K562 (cell line): ENCODE measurements around the gene ARHGAP30. TPM values are rescaled to one million over a fixed set of nuclear protein-coding genes. Genes with fewer than 3 reads are reported as not detected.

Experiments used
- ATAC-seq: fragments of 200-7000 bp; cut with Tn5 transposase; 3 replicates; pipeline ENCODE4 v1.9.1; 2020; ENCODE audit warnings: moderate library complexity
- BruUV-seq: library from RNA; stranded (reverse); fragments of 400-500 nt; replicated peaks from 2 replicates; lab custom pipeline; 2021; lab: Mats Ljungman, UMichigan
- CTCF ChIA-PET: fragments of 300-600 bp; formaldehyde crosslinking; extraction: SDS; loops from one replicate; lab custom pipeline; 2021; ENCODE audit warnings: low intra/inter-chr PET ratio; lab: Yijun Ruan, JAX
- POLR2A ChIA-PET: fragments of 300-600, 350-650 bp; sonication (Branson Sonifier 250); formaldehyde crosslinking; extraction: SDS; loops from one replicate; lab custom pipeline; 2021; ENCODE audit warnings: antibody characterized with exemption, inconsistent platforms; lab: Yijun Ruan, JAX
- DNase-seq, 4 experiments: peaks; one replicate each; pipeline versions ENCODE4 v3.0.0 to v3.0.0-alpha.2; 2011 to 2018; ENCODE audit warnings: low spot score in 3 of 4, mixed read lengths in 3 of 4; ENCODE audit errors: extremely low read depth in 1 of 4
- FAIRE-seq: peaks from 2 replicates; lab custom pipeline; 2011; peaks lifted over from hg19 to GRCh38; lab: Jason Lieb, UNC
- H2AFZ ChIP-seq: 2 replicates; pipeline ENCODE4 v1.6.0; 2011; ENCODE audit warnings: low read depth, low read length, control low read depth, inconsistent platforms
- H3K27ac ChIP-seq: fragments of 200-600 bp; 3 replicates; pipeline ENCODE4 v1.8.0; 2011; ENCODE audit warnings: low read depth, mild to moderate bottlenecking, control low read depth, inconsistent platforms, low read length, moderate library complexity, mixed read lengths; ENCODE audit errors: extremely low read depth
- H3K27me3 ChIP-seq, 2 experiments: fragments of 300-600 bp in 1 of 2; 2 replicates in 1 of 2; 3 replicates in 1 of 2; pipeline versions ENCODE4 v1.6.0 to v1.8.0; 2011; ENCODE audit warnings: inconsistent platforms in 2 of 2, low read length in 2 of 2, mild to moderate bottlenecking in 1 of 2, mixed read lengths in 1 of 2, moderate library complexity in 1 of 2; ENCODE audit not compliant: control insufficient read depth in 2 of 2, insufficient read depth in 2 of 2
- H3K36me3 ChIP-seq: fragments of 300-600 bp; 3 replicates; pipeline ENCODE4 v1.8.0; 2011; ENCODE audit warnings: mild to moderate bottlenecking, low read length, inconsistent platforms; ENCODE audit not compliant: control insufficient read depth, insufficient read depth
- H3K4me1 ChIP-seq, 2 experiments: fragments of 200-600 bp in 1 of 2; replicated peaks in 1 of 2; 2 replicates in 1 of 2; 3 replicates in 1 of 2; pipeline versions ENCODE4 v1.5.1 to v1.8.0; 2011; ENCODE audit warnings: inconsistent platforms in 2 of 2, low read length in 2 of 2, mild to moderate bottlenecking in 1 of 2, mixed read lengths in 1 of 2, moderate library complexity in 1 of 2; ENCODE audit not compliant: control insufficient read depth in 2 of 2, insufficient read depth in 2 of 2
- H3K4me2 ChIP-seq: 2 replicates; pipeline ENCODE4 v1.6.1; 2011; ENCODE audit warnings: low read length, control low read depth, inconsistent platforms, mixed read lengths; ENCODE audit not compliant: insufficient read depth
- H3K4me3 ChIP-seq: fragments of 200-600 bp; sonication (generic), shearing (Covaris generic); 2 replicates; pipeline ENCODE4 v1.5.1; 2016; ENCODE audit warnings: control low read depth, inconsistent platforms
- H3K79me2 ChIP-seq: fragments of 200-600 bp; 3 replicates; pipeline ENCODE4 v1.8.0; 2011; ENCODE audit warnings: low read length, inconsistent platforms; ENCODE audit not compliant: control insufficient read depth, insufficient read depth
- H3K9ac ChIP-seq, 2 experiments: 2 replicates each; pipeline versions ENCODE4 v1.6.0 to v1.6.1; 2011; ENCODE audit warnings: low read depth in 2 of 2, low read length in 2 of 2, control low read depth in 1 of 2, inconsistent platforms in 1 of 2, mild to moderate bottlenecking in 1 of 2, mixed read lengths in 1 of 2; ENCODE audit not compliant: insufficient read depth in 1 of 2
- H3K9me1 ChIP-seq: one replicate; pipeline ENCODE4 v1.6.0; 2011; ENCODE audit warnings: inconsistent platforms, mild to moderate bottlenecking, low read length, moderate library complexity; ENCODE audit not compliant: control insufficient read depth, insufficient read depth
- H3K9me3 ChIP-seq: replicated peaks from 2 replicates; pipeline ENCODE4 v1.5.1; 2011; ENCODE audit warnings: low read depth, low read length, inconsistent platforms; ENCODE audit not compliant: control insufficient read depth, insufficient read depth
- H4K20me1 ChIP-seq: replicated peaks from 2 replicates; pipeline ENCODE4 v1.6.1; 2011; ENCODE audit warnings: low read length, inconsistent platforms, mixed read lengths; ENCODE audit not compliant: control insufficient read depth, insufficient read depth
- ERF ChIP-seq: fragments of 450-650 bp; formaldehyde crosslinking; IDR thresholded peaks from 2 replicates; pipeline ENCODE4 v1.4.0; 2020; ENCODE audit warnings: mild to moderate bottlenecking, mixed read lengths
- FOXP4 ChIP-seq: sonication (generic); formaldehyde crosslinking; IDR thresholded peaks from 2 replicates; pipeline ENCODE4 v1.8.0; 2022; ENCODE audit warnings: mild to moderate bottlenecking, missing genetic modification reagents, borderline replicate concordance
- HCFC1 ChIP-seq: IDR thresholded peaks from 2 replicates; pipeline ENCODE4 v1.6.1; 2012; ENCODE audit warnings: low read depth, low read length, improper control_type of control experiment
- HMGN3 ChIP-seq: IDR thresholded peaks from 2 replicates; pipeline ENCODE4 v1.6.1; 2011; ENCODE audit warnings: borderline replicate concordance, low read depth, mild to moderate bottlenecking, mixed read lengths, low read length; ENCODE audit not compliant: insufficient read length; ENCODE audit errors: extremely low read depth
- HSF4 ChIP-seq: fragments of 250-450 bp; sonication (Bioruptor Pico); IDR thresholded peaks from 2 replicates; pipeline ENCODE4 v2.1.2; 2022; ENCODE audit warnings: mild to moderate bottlenecking, moderate library complexity, borderline replicate concordance
- KLF16 ChIP-seq: IDR thresholded peaks from 2 replicates; pipeline ENCODE4 v1.6.1; 2016; ENCODE audit warnings: antibody characterized with exemption
- POLR2AphosphoS2 ChIP-seq: IDR thresholded peaks from 2 replicates; pipeline ENCODE4 v1.6.1; 2012; ENCODE audit warnings: low read length, improper control_type of control experiment
- SMAD2 ChIP-seq: fragments of 150-350 bp; IDR thresholded peaks from 2 replicates; pipeline ENCODE4 v1.6.1; 2014; ENCODE audit warnings: low read depth, mild to moderate bottlenecking, low read length
- SMARCA4 ChIP-seq: fragments of 450-650 bp; IDR thresholded peaks from 2 replicates; pipeline ENCODE4 v1.6.1; 2016
- SRSF7 ChIP-seq: fragments of 200-400 bp; formaldehyde crosslinking; optimal IDR thresholded peaks from 2 replicates; pipeline ENCODE3; 2017; ENCODE audit warnings: mild to moderate bottlenecking, low read depth, low read length
- TARDBP ChIP-seq: fragments of 450-650 bp; IDR thresholded peaks from 2 replicates; pipeline ENCODE4 v1.6.1; 2016
- ZNF764 ChIP-seq: fragments of 250-450 bp; sonication (Bioruptor Pico); IDR thresholded peaks from 2 replicates; pipeline ENCODE4 v1.4.0; 2020; ENCODE audit warnings: low read depth, mild to moderate bottlenecking, moderate library complexity
- ZNF785 ChIP-seq: fragments of 250-450 bp; sonication (Bioruptor Pico); IDR thresholded peaks from 2 replicates; pipeline ENCODE4 v1.4.0; 2020; ENCODE audit warnings: mild to moderate bottlenecking
- WGBS: fragments of 100-300 bp; shearing (Covaris generic); methylation state at CpG from one replicate; pipeline ENCODE4 v1.1.6; 2016; ENCODE audit warnings: low coverage, mixed read lengths; ENCODE audit not compliant: insufficient coverage; ENCODE audit errors: missing lambda C conversion rate; 5-methylcytosine and 5-hydroxymethylcytosine counted together
- in situ Hi-C: fragments of 300-500 bp; cut with MboI; formaldehyde crosslinking; loops from 4 replicates; pipeline ENCODE4 v1.15.0; 2018; ENCODE audit warnings: inconsistent platforms, mixed read lengths
- intact Hi-C: fragments of 100-400 bp; cut with micrococcal nuclease; formaldehyde crosslinking; loops from 2 replicates; pipeline ENCODE4 v1.14.2; 2022
- polyA plus RNA-seq, 8 experiments: library from polyadenylated mRNA; depleted of rRNA in 4 of 8; stranded (reverse) in 5 of 8; unstranded in 3 of 8; fragments of >200 nt; fragmentation: Nextera tagmentation in 2 of 8; fragmentation: Illumina TruSeq in 1 of 8; extraction: Ambion mirVana in 2 of 8; extraction: Trizol in 1 of 8; gene quantifications; 2 replicates each; pipeline versions ENCODE4 v1.2.1 to v1.2.3, GENCODE V29; 2011 to 2014; ENCODE audit warnings: inconsistent platforms in 1 of 8, missing spikeins in 1 of 8
- total RNA-seq, 7 experiments: library from RNA; depleted of rRNA in 6 of 7; stranded (reverse); fragments of >200 nt in 6 of 7; fragmentation: Illumina TruSeq in 2 of 7; extraction: Trizol in 2 of 7; gene quantifications; 2 replicates each; pipeline versions ENCODE4 v1.2.1 to v1.2.3, GENCODE V29; 2011 to 2021; ENCODE audit warnings: low replicate concordance in 1 of 7
- TF ChIP-seq, protein P1 (sequence below): sonication (generic); formaldehyde crosslinking; IDR thresholded peaks from 2 replicates; pipeline ENCODE4 v1.8.0; 2022; ENCODE audit warnings: mild to moderate bottlenecking, missing genetic modification reagents
- TF ChIP-seq, protein P2 (sequence below): fragments of 250-450 bp; sonication (Bioruptor Pico); IDR thresholded peaks from 2 replicates; pipeline ENCODE4 v1.5.0; 2020; ENCODE audit warnings: mild to moderate bottlenecking, borderline replicate concordance
- TF ChIP-seq, protein P3 (sequence below): fragments of 450-650 bp; IDR thresholded peaks from 2 replicates; pipeline ENCODE4 v1.6.1; 2016; ENCODE audit warnings: antibody characterized with exemption

Gene ARHGAP30
- total and polyA plus RNA-seq, 9 of the 15 experiments (the other 6 are each of a cell fraction or from before 2014, with no cell fraction given) = 0.01 to 0.73 (median 0.12) TPM

GRCh38 chr1:161111117-161111516 is 41.4 kb upstream of the ARHGAP30 start:
- no peaks in the 10 kb centered on the region for H3K27me3 ChIP-seq
- FAIRE-seq (no peak), ATAC-seq (no peak), DNase-seq (no peak)
- no peak overlapping the region for H3K27ac ChIP-seq
- no peak overlapping the region for H3K4me2 ChIP-seq
- ChIA-PET POLR2A (interaction anchor here (1.4 kb wide), 1 partner anchor 11 kb away, joined by 5 read pairs; no protein-coding TSS in a partner anchor), CTCF (interaction anchor here (0.6 kb wide), 1 partner anchor 110 kb away, joined by 3 read pairs; no protein-coding TSS in a partner anchor)
- H3K36me3 ChIP-seq = peaks cover 82% of the 10 kb centered on the region
- 93% methylated on average over 3 of the region's 3 CpGs for WGBS
- peaks cover 4 to 26% of the 10 kb centered on the region in 2 experiments for H3K4me1 ChIP-seq
- H4K20me1 ChIP-seq = no peaks in the 10 kb centered on the region; the same call in 1 of the 2 replicates
- no TSS peak for BruUV-seq
- no peaks in the 10 kb centered on the region for H3K9me3 ChIP-seq
- H3K4me3 ChIP-seq = no peak overlapping the region
- no peak overlapping the region for H3K9ac ChIP-seq
- in situ Hi-C loops = no loop called here
- H2AFZ ChIP-seq = no peak overlapping the region
- peaks cover 95% of the 10 kb centered on the region for H3K79me2 ChIP-seq
- H3K9me1 ChIP-seq = no peaks in the 10 kb centered on the region
- intact Hi-C loops = no loop called here
- TF ChIP-seq SMAD2 (no peak), POLR2AphosphoS2 (no peak), KLF16 (no peak), SRSF7 (no peak), ERF (CRISPR knock-in tag) (no peak), HCFC1 (no peak), ZNF785 (no peak), HSF4 (CRISPR knock-in tag) (no peak), TARDBP (no peak), ZNF764 (CRISPR knock-in tag) (no peak), HMGN3 (no peak), FOXP4 (CRISPR knock-in tag) (no peak), SMARCA4 (no peak)
- TF ChIP-seq, protein P1, sequence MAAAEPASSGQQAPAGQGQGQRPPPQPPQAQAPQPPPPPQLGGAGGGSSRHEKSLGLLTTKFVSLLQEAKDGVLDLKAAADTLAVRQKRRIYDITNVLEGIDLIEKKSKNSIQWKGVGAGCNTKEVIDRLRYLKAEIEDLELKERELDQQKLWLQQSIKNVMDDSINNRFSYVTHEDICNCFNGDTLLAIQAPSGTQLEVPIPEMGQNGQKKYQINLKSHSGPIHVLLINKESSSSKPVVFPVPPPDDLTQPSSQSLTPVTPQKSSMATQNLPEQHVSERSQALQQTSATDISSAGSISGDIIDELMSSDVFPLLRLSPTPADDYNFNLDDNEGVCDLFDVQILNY = no peak
- TF ChIP-seq, protein P2, sequence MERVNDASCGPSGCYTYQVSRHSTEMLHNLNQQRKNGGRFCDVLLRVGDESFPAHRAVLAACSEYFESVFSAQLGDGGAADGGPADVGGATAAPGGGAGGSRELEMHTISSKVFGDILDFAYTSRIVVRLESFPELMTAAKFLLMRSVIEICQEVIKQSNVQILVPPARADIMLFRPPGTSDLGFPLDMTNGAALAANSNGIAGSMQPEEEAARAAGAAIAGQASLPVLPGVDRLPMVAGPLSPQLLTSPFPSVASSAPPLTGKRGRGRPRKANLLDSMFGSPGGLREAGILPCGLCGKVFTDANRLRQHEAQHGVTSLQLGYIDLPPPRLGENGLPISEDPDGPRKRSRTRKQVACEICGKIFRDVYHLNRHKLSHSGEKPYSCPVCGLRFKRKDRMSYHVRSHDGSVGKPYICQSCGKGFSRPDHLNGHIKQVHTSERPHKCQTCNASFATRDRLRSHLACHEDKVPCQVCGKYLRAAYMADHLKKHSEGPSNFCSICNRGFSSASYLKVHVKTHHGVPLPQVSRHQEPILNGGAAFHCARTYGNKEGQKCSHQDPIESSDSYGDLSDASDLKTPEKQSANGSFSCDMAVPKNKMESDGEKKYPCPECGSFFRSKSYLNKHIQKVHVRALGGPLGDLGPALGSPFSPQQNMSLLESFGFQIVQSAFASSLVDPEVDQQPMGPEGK = no peak
- TF ChIP-seq, protein P3, sequence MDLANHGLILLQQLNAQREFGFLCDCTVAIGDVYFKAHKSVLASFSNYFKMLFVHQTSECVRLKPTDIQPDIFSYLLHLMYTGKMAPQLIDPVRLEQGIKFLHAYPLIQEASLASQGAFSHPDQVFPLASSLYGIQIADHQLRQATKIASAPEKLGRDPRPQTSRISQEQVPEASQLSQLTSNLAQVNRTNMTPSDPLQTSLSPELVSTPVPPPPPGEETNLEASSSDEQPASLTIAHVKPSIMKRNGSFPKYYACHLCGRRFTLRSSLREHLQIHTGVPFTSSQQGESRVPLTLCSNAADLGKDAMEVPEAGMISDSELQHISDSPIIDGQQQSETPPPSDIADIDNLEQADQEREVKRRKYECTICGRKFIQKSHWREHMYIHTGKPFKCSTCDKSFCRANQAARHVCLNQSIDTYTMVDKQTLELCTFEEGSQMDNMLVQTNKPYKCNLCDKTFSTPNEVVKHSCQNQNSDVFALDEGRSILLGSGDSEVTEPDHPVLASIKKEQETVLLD = no peak
